HUES48 (cell line): ENCODE results near the gene ZNF878.
"Not testable (repeated sequence)": the region's sequence is repeated elsewhere in the genome, so short reads cannot be mapped to it uniquely, and the experiment has no call there.

Source experiments
- H3K27ac ChIP-seq: one replicate; pipeline ENCODE4 v1.7.0; 2013; ENCODE audit warnings: low read depth, low read length, inconsistent platforms
- H3K27me3 ChIP-seq: 2 replicates; pipeline ENCODE4 v1.6.1; 2013; ENCODE audit warnings: mild to moderate bottlenecking, low read length; ENCODE audit not compliant: control insufficient read depth, insufficient read depth
- H3K36me3 ChIP-seq: 2 replicates; pipeline ENCODE4 v1.6.1; 2013; ENCODE audit warnings: low read length; ENCODE audit not compliant: control insufficient read depth, insufficient read depth
- H3K4me1 ChIP-seq: 2 replicates; pipeline ENCODE4 v1.6.1; 2013; ENCODE audit warnings: mild to moderate bottlenecking, low read length; ENCODE audit not compliant: control insufficient read depth, insufficient read depth
- H3K4me3 ChIP-seq: 2 replicates; pipeline ENCODE4 v1.5.1; 2013; ENCODE audit warnings: mild to moderate bottlenecking, low read depth, low read length
- H3K9ac ChIP-seq: 2 replicates; pipeline ENCODE4 v1.6.1; 2013; ENCODE audit warnings: mild to moderate bottlenecking, low read depth, low read length, moderate library complexity
- H3K9me3 ChIP-seq: 2 replicates; pipeline ENCODE4 v1.6.1; 2013; ENCODE audit warnings: low read length; ENCODE audit not compliant: control insufficient read depth, insufficient read depth

The ZNF878 gene

GRCh38 chr19:12052497-12053169, at the start of gene ZNF878:
Gene ZNF878, minus strand, starts transcription at chr19:12052961. Its CDS starts 160 bp downstream, at chr19:12052801.
- H3K27ac ChIP-seq = peak within 1 kb of the TSS; percentile 90
- no peaks in the 10 kb centered on the region; the same call in 1 of the 2 replicates for H3K27me3 ChIP-seq
- peak within 1 kb of the TSS; percentile 73 for H3K4me3 ChIP-seq
- peaks cover 4% of the 10 kb centered on the region; the same call in 1 of the 2 replicates for H3K36me3 ChIP-seq
- peaks cover 10% of the 10 kb centered on the region for H3K9me3 ChIP-seq
- H3K4me1 ChIP-seq = 0 out of 2 replicates have a peak, but pooled peaks cover 3% of the 10 kb centered on the region
- H3K9ac ChIP-seq = peak within 1 kb of the TSS; percentile 50

DNA sequence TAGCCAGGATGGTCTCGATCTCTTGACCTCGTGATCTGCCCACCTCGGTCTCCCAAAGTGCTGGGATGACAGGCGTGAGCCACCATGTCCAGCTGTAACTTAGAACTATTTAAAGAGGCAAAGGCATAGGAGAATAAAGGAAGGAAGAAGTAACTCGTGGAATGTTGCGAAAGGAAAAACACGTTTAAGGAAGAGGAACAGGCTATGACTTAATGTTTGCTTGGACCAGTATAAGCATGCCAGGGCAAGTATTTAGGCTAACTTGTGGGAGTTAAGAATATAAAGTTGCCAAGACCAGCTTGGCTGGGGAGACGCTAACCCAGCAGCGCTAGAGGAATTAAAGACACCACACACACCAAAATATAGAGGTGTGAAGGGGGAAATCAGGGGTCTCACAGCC, 45.3 kb upstream of the ZNF878 start:
- H3K27ac ChIP-seq = no peak overlapping the region
- H3K9me3 ChIP-seq = peaks cover 29% of the 10 kb centered on the region
- H3K4me1 ChIP-seq = no peaks in the 10 kb centered on the region
- no peak overlapping the region for H3K9ac ChIP-seq
- H3K36me3 ChIP-seq = peaks cover 42% of the 10 kb centered on the region
- no peaks in the 10 kb centered on the region for H3K27me3 ChIP-seq
- no peak overlapping the region for H3K4me3 ChIP-seq

DNA sequence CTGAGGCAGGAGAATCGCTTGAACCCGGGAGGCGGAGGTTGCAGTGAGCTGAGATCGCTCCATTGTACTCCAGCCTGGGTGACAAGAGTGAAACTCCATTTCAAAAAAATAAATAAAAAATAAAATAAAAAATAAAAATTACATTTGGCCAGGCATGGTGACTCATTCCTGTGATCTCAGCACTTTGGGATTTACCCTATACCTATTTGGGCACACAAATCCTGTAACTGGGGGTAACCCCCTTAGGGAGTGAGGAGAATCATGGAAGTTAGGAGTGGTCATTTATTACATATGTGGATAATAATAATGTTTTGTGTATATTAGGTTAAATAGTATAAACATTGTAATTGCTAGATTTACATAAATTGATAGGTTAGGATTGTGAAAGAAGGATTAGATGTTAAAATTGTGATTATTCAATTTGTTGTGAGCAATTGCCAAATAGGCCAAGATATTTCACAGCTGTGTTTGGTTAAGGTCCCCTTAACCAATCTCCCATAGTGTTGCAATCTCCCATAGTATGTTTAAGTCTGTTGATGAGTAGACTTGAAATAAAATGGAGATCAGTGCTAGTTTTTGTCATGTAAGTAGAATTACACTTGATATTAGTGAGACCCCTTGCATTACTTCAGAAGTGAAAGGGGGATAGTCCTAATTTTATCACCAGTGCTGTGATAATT, 42.5 kb upstream of the ZNF878 start:
- H3K4me1 ChIP-seq = no peaks in the 10 kb centered on the region
- no peaks in the 10 kb centered on the region for H3K27me3 ChIP-seq
- no peak overlapping the region for H3K4me3 ChIP-seq
- H3K9ac ChIP-seq = no peak overlapping the region
- H3K27ac ChIP-seq = no peak overlapping the region
- H3K36me3 ChIP-seq = peaks cover 42% of the 10 kb centered on the region
- H3K9me3 ChIP-seq = peaks cover 29% of the 10 kb centered on the region; the same call in 1 of the 2 replicates

DNA sequence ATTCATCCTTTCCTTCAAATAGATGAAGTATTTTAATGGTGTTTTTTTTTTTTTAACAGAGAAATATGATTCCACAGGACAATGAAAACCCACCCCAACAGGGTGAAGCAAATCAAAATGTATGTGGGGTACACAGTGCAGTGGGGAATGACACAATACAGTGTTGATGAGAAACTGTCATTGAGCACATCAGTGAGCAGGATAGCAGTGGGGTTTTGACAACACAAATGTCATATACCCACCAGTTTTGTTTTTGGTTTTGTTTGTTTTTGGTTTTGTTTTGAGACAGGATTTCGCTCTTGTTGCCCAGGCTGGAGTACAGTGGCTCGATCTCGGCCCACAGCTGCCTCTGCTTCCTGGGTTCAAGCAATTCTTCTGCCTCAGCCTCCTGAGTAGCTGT, 41.0 kb upstream of the ZNF878 start:
- peaks cover 36% of the 10 kb centered on the region for H3K36me3 ChIP-seq
- no peaks in the 10 kb centered on the region for H3K4me1 ChIP-seq
- H3K9ac ChIP-seq = no peak overlapping the region
- no peak overlapping the region; the same call in 1 of the 2 replicates for H3K4me3 ChIP-seq
- peaks cover 26% of the 10 kb centered on the region; the same call in 1 of the 2 replicates for H3K9me3 ChIP-seq
- no peak overlapping the region for H3K27ac ChIP-seq
- no peaks in the 10 kb centered on the region for H3K27me3 ChIP-seq

GRCh38 chr19:12092956-12093355, 40.2 kb upstream of the ZNF878 start:
- Histone ChIP-seq H3K27me3 (no peaks in the 10 kb centered on the region), H3K27ac (no peak overlapping the region), H3K9ac (peak overlapping the region; percentile 94)

GRCh38 chr19:12092065-12092867, 39.5 kb upstream of the ZNF878 start:
- Histone ChIP-seq H3K9me3 (peaks cover 12% of the 10 kb centered on the region; the same call in 1 of the 2 replicates), H3K27me3 (no peaks in the 10 kb centered on the region), H3K27ac (peak overlapping the region; percentile 98), H3K9ac (peak overlapping the region; percentile 94), H3K4me3 (peak overlapping the region; percentile 92), H3K4me1 (no peaks in the 10 kb centered on the region), H3K36me3 (peaks cover 30% of the 10 kb centered on the region)

More at GRCh38 chr19:12092956-12093355, 40.2 kb upstream of the ZNF878 start:
- Histone ChIP-seq H3K4me1 (no peaks in the 10 kb centered on the region), H3K4me3 (peak overlapping the region; percentile 92), H3K36me3 (peaks cover 31% of the 10 kb centered on the region), H3K9me3 (peaks cover 19% of the 10 kb centered on the region; the same call in 1 of the 2 replicates)

DNA sequence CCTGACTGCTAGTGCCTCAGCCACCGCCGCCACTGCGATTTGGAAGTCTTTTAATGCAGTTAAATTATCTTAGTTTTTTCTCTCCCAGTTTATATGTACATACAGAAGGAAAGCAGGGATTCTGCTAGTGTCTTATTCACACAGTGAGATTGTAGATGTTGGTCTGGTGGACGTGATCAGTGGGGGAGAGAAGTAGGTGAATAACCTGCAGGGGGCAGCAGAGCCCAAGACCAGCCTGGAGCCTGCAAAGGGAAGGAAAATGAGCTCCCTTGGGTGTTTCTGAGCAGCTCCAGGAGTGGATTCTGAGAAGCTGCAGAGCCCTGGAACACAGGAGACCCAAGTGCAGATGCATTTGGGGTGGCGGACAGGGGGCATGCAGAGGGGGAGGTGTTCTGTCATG, 38.0 kb upstream of the ZNF878 start:
- H3K4me3 ChIP-seq = no peak overlapping the region
- no peak overlapping the region for H3K9ac ChIP-seq
- no peaks in the 10 kb centered on the region for H3K27me3 ChIP-seq
- peaks cover 19% of the 10 kb centered on the region for H3K36me3 ChIP-seq
- H3K4me1 ChIP-seq = no peaks in the 10 kb centered on the region
- no peak overlapping the region for H3K27ac ChIP-seq
- 0 out of 2 replicates have a peak, but pooled peaks cover 3% of the 10 kb centered on the region for H3K9me3 ChIP-seq

DNA sequence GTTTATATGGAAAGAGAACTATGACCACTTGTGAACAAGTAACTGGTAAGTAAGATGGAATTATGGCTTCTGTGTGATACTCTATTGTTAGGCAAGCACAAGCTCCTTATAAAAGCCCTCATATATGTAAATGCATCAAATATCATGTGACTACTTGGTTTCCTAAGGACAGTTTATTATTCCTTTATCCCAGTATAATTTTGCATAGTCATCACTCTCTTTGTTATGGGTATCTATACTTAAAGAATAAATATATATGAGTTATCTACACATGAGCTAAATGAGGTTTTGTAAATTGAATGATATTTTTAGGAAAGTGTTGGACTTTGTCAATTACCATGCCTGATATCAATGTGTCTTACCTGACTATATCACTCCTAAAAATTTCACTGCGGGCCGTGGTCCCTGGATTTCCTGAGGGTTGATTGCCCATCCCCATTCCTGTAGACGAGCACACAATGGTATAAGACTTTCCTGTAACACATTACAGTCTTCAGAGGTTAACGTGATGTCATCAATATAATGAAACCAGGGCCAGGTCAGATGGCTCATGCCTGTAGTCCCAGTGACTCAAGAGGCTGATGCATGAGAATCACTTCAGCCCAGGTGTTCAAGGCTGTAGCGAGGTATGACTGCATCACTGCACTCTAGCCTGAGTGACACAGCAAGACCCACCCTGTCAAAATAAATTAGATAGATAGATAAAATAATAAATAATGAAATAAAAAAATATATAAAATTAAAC, 32.5 kb upstream of the ZNF878 start:
- Histone ChIP-seq H3K9me3 (peaks cover 19% of the 10 kb centered on the region), H3K27me3 (no peaks in the 10 kb centered on the region), H3K27ac (no peak overlapping the region), H3K4me1 (no peaks in the 10 kb centered on the region), H3K4me3 (no peak overlapping the region), H3K36me3 (peaks cover 2% of the 10 kb centered on the region; the same call in 1 of the 2 replicates), H3K9ac (no peak overlapping the region)

GRCh38 chr19:12083336-12083735, 30.6 kb upstream of the ZNF878 start:
- H3K9me3 ChIP-seq = peaks cover 35% of the 10 kb centered on the region
- H3K36me3 ChIP-seq, H3K9ac ChIP-seq, H3K4me3 ChIP-seq, H3K27ac ChIP-seq, H3K4me1 ChIP-seq, H3K27me3 ChIP-seq: not testable (repeated sequence)

DNA sequence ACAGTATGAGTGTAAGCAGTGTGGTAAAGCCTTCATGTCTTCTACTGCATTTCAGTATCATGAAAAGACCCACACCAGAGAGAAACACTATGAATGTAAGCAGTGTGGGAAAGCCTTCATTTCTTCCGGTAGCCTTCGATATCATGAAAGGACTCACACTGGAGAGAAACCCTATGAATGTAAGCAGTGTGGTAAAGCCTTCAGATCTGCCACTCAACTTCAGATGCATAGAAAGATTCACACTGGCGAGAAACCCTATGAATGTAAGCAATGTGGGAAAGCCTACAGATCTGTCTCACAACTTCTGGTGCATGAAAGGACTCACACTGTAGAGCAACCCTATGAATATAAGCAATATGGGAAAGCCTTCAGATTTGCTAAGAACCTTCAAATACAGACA, 24.6 kb upstream of the ZNF878 start:
- H3K27ac ChIP-seq = no peak overlapping the region
- H3K9me3 ChIP-seq = peaks cover 86% of the 10 kb centered on the region
- H3K9ac ChIP-seq = no peak overlapping the region
- peak overlapping the region; percentile 26; the same call in 1 of the 2 replicates for H3K4me3 ChIP-seq
- peaks cover 57% of the 10 kb centered on the region for H3K36me3 ChIP-seq
- no peaks in the 10 kb centered on the region for H3K27me3 ChIP-seq
- no peaks in the 10 kb centered on the region for H3K4me1 ChIP-seq
